ENCODE measurements around the gene CCNQ.

The CCNQ gene

DNA sequence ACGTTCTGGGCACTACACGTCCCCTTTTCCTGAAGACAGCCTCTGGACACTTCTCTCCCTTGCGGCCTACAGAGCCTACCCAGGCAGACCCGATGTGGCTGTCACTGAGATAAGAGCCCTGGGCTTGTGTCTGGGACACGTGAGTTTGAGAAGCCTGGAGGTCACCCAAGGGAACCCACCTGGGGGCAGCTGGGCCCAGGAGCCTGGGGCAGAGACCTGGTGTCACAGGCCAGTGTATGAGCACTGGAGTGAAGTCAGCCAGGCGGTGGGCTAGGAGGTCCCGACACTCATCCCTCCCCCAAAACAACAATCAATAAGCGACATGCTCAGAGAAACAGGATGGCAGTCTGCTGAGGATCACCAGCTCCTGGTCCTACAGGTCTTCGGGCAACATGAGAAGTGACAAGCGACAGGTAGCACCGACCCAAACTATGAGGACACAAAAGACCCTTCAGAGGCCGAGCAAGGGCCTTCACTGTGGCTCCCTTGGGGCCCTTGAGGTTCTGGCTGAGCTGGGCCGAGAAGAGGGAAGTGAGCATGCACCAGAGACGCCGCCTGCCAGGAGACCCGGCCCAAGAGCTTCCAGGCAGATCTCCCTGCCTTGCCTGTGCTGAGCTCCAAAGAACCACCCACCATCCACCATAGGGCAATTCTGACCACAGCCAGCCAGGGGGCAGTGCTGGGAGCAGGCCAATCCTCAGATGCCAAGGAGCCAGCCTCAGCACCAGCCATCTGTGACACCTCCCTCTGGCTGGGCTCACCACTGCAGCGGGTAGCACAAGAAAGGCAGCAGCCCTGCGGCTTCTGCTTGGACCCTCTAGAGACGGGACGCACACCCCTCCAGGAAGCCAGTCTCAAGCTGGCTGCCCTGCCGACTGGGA lies 37.1 kb upstream of the CCNQ start:
- H3K36me3 ChIP-seq (ENCODE audit: control insufficient read depth, insufficient read depth, low read length) = no peaks in the 10 kb centered on the region
- peaks cover 12% of the 10 kb centered on the region for H3K27me3 ChIP-seq (ENCODE audit: control insufficient read depth, insufficient read depth, low read length)
- no peaks in the 10 kb centered on the region for H3K4me1 ChIP-seq (ENCODE audit: control insufficient read depth, insufficient read depth, low read length)
- peaks cover 22% of the 10 kb centered on the region; the same call in 1 of the 2 replicates for H3K9me3 ChIP-seq (ENCODE audit: control insufficient read depth, insufficient read depth, low read length)
- H3K27ac ChIP-seq (ENCODE audit: low read depth, low read length) = no peak overlapping the region
- H3K4me3 ChIP-seq (ENCODE audit: low read depth, low read length) = no peak overlapping the region
- no peak overlapping the region for H3K9ac ChIP-seq (ENCODE audit: low read depth, low read length)

DNA sequence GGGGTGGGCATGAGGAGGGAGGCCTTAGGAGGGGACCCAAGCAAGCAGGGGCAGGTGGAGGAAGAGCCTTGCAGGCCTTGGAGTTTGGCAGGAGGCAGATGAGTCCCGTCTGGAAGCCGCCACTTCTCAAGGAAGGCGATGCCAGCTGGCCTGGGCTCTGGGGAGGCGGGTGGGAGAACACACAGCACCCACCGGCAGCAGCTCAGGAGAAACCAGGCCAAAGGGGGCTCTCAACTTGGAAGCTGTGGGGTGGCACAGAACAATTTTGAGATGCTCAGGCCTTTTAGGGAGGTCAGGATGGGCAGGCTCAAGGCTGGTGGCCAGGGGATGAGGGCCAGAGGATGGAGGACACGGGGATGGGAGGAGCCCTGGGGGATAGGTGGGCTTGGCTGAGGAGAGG lies 36.4 kb upstream of the CCNQ start:
- Histone ChIP-seq H3K9me3 (ENCODE audit: control insufficient read depth, insufficient read depth, low read length) (peaks cover 18% of the 10 kb centered on the region; the same call in 1 of the 2 replicates), H3K4me1 (ENCODE audit: control insufficient read depth, insufficient read depth, low read length) (no peaks in the 10 kb centered on the region), H3K36me3 (ENCODE audit: control insufficient read depth, insufficient read depth, low read length) (no peaks in the 10 kb centered on the region), H3K9ac (ENCODE audit: low read depth, low read length) (no peak overlapping the region), H3K27ac (ENCODE audit: low read depth, low read length) (no peak overlapping the region), H3K4me3 (ENCODE audit: low read depth, low read length) (no peak overlapping the region), H3K27me3 (ENCODE audit: control insufficient read depth, insufficient read depth, low read length) (peaks cover 5% of the 10 kb centered on the region)

- no peaks in the 10 kb centered on the region for H3K36me3 ChIP-seq (ENCODE audit: control insufficient read depth, insufficient read depth, low read length)
- no peaks in the 10 kb centered on the region; the same call in 1 of the 2 replicates for H3K27me3 ChIP-seq (ENCODE audit: control insufficient read depth, insufficient read depth, low read length)
- H3K4me3 ChIP-seq (ENCODE audit: low read depth, low read length) = no peak overlapping the region
- H3K4me1 ChIP-seq (ENCODE audit: control insufficient read depth, insufficient read depth, low read length) = no peaks in the 10 kb centered on the region
- H3K27ac ChIP-seq (ENCODE audit: low read depth, low read length) = no peak overlapping the region
- peaks cover 19% of the 10 kb centered on the region; the same call in 1 of the 2 replicates for H3K9me3 ChIP-seq (ENCODE audit: control insufficient read depth, insufficient read depth, low read length)
- no peak overlapping the region for H3K9ac ChIP-seq (ENCODE audit: low read depth, low read length)
These were observed 35.9 kb upstream of the CCNQ start for GRCh38 chrX:153634832-153635231.

DNA sequence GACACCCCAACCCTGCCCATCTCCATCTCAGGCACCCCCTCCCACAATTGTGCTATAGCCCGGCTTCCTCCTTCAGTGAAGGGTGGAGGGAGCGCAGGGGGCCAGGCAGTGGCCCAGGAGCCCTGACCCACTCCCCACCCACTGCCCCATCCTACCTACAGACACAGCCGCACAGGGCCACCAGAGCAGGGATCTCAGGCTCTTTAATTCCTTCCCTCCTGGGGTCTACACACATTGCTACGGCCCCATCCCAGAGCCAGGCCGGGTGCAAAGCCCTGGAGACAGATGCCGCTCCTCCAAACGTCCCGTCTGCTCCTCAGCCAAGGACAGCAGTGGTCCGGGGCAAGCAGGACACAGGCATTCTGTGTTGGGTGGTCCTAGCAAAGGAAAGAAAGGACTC lies 35.3 kb upstream of the CCNQ start:
- no peaks in the 10 kb centered on the region for H3K27me3 ChIP-seq (ENCODE audit: control insufficient read depth, insufficient read depth, low read length)
- peaks cover 22% of the 10 kb centered on the region; the same call in 1 of the 2 replicates for H3K9me3 ChIP-seq (ENCODE audit: control insufficient read depth, insufficient read depth, low read length)
- no peak overlapping the region for H3K9ac ChIP-seq (ENCODE audit: low read depth, low read length)

GRCh38 chrX:153633607-153634180 lies 34.8 kb upstream of the CCNQ start:
- peaks cover 22% of the 10 kb centered on the region; the same call in 1 of the 2 replicates for H3K9me3 ChIP-seq (ENCODE audit: control insufficient read depth, insufficient read depth, low read length)
- no peak overlapping the region for H3K4me3 ChIP-seq (ENCODE audit: low read depth, low read length)
- no peaks in the 10 kb centered on the region for H3K27me3 ChIP-seq (ENCODE audit: control insufficient read depth, insufficient read depth, low read length)
- no peaks in the 10 kb centered on the region for H3K36me3 ChIP-seq (ENCODE audit: control insufficient read depth, insufficient read depth, low read length)
- H3K4me1 ChIP-seq (ENCODE audit: control insufficient read depth, insufficient read depth, low read length) = no peaks in the 10 kb centered on the region
- no peak overlapping the region for H3K27ac ChIP-seq (ENCODE audit: low read depth, low read length)
- no peak overlapping the region for H3K9ac ChIP-seq (ENCODE audit: low read depth, low read length)

More for the DNA sequence above, 35.3 kb upstream of the CCNQ start:
- H3K27ac ChIP-seq (ENCODE audit: low read depth, low read length) = no peak overlapping the region
- no peaks in the 10 kb centered on the region for H3K36me3 ChIP-seq (ENCODE audit: control insufficient read depth, insufficient read depth, low read length)
- H3K4me3 ChIP-seq (ENCODE audit: low read depth, low read length) = no peak overlapping the region
- no peaks in the 10 kb centered on the region for H3K4me1 ChIP-seq (ENCODE audit: control insufficient read depth, insufficient read depth, low read length)

GRCh38 chrX:153633048-153633447 lies 34.1 kb upstream of the CCNQ start:
- Histone ChIP-seq H3K9ac (ENCODE audit: low read depth, low read length) (no peak overlapping the region), H3K9me3 (ENCODE audit: control insufficient read depth, insufficient read depth, low read length) (peaks cover 28% of the 10 kb centered on the region; the same call in 1 of the 2 replicates), H3K4me1 (ENCODE audit: control insufficient read depth, insufficient read depth, low read length) (no peaks in the 10 kb centered on the region), H3K27ac (ENCODE audit: low read depth, low read length) (no peak overlapping the region), H3K27me3 (ENCODE audit: control insufficient read depth, insufficient read depth, low read length) (no peaks in the 10 kb centered on the region), H3K36me3 (ENCODE audit: control insufficient read depth, insufficient read depth, low read length) (no peaks in the 10 kb centered on the region), H3K4me3 (ENCODE audit: low read depth, low read length) (no peak overlapping the region)

GRCh38 chrX:153632595-153632946 lies 33.6 kb upstream of the CCNQ start:
- Histone ChIP-seq H3K9ac (ENCODE audit: low read depth, low read length) (no peak overlapping the region), H3K27me3 (ENCODE audit: control insufficient read depth, insufficient read depth, low read length) (no peaks in the 10 kb centered on the region), H3K4me1 (ENCODE audit: control insufficient read depth, insufficient read depth, low read length) (no peaks in the 10 kb centered on the region), H3K27ac (ENCODE audit: low read depth, low read length) (no peak overlapping the region), H3K36me3 (ENCODE audit: control insufficient read depth, insufficient read depth, low read length) (no peaks in the 10 kb centered on the region), H3K9me3 (ENCODE audit: control insufficient read depth, insufficient read depth, low read length) (peaks cover 28% of the 10 kb centered on the region; the same call in 1 of the 2 replicates), H3K4me3 (ENCODE audit: low read depth, low read length) (no peak overlapping the region)

DNA sequence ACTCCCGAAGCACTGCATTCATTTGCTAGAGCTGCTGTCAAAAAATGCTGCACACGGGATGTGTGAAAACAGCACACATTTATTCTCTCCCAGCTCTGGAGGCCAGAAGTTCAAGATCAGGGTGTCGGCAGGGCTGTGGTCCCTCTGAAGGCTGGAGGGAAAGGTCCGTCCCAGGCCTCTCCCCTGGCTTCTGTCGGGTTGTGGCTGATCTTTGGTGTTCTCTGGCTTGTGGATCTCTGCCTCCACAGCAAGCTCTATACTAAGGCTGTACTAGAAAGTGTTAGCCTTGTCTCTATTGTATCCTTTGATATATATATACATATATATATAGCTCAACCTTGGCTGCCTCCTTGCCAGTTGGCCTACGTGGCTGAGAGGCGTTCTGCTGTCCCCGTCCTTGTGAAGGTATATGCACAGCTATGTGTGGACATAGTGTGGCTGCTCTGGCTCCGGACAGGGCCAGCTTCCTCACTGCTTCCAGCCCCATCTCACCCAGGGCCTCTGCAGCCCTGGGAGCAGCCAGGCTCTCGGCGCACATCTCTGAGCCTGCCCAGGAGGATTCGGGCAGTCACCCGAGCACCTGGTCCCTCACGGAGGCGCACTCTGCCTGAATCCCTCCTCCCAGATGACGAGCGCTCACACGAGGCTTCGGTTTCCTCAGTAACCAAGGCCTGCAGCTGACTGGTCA lies 33.1 kb upstream of the CCNQ start:
- H3K27ac ChIP-seq (ENCODE audit: low read depth, low read length) = no peak overlapping the region
- no peaks in the 10 kb centered on the region for H3K36me3 ChIP-seq (ENCODE audit: control insufficient read depth, insufficient read depth, low read length)
- no peak overlapping the region for H3K9ac ChIP-seq (ENCODE audit: low read depth, low read length)
- no peak overlapping the region for H3K4me3 ChIP-seq (ENCODE audit: low read depth, low read length)
- H3K27me3 ChIP-seq (ENCODE audit: control insufficient read depth, insufficient read depth, low read length) = no peaks in the 10 kb centered on the region
- no peaks in the 10 kb centered on the region for H3K4me1 ChIP-seq (ENCODE audit: control insufficient read depth, insufficient read depth, low read length)
- peaks cover 24% of the 10 kb centered on the region; the same call in 1 of the 2 replicates for H3K9me3 ChIP-seq (ENCODE audit: control insufficient read depth, insufficient read depth, low read length)

- H3K27ac ChIP-seq (ENCODE audit: low read depth, low read length) = no peak overlapping the region
- no peaks in the 10 kb centered on the region for H3K4me1 ChIP-seq (ENCODE audit: control insufficient read depth, insufficient read depth, low read length)
- H3K36me3 ChIP-seq (ENCODE audit: control insufficient read depth, insufficient read depth, low read length) = no peaks in the 10 kb centered on the region
- H3K9me3 ChIP-seq (ENCODE audit: control insufficient read depth, insufficient read depth, low read length) = peaks cover 24% of the 10 kb centered on the region; the same call in 1 of the 2 replicates
- H3K4me3 ChIP-seq (ENCODE audit: low read depth, low read length) = no peak overlapping the region
- no peak overlapping the region for H3K9ac ChIP-seq (ENCODE audit: low read depth, low read length)
- H3K27me3 ChIP-seq (ENCODE audit: control insufficient read depth, insufficient read depth, low read length) = no peaks in the 10 kb centered on the region
These were observed 32.4 kb upstream of the CCNQ start for GRCh38 chrX:153631346-153631745.

- Histone ChIP-seq H3K9me3 (ENCODE audit: control insufficient read depth, insufficient read depth, low read length) (peaks cover 33% of the 10 kb centered on the region), H3K9ac (ENCODE audit: low read depth, low read length) (no peak overlapping the region), H3K27me3 (ENCODE audit: control insufficient read depth, insufficient read depth, low read length) (no peaks in the 10 kb centered on the region), H3K27ac (ENCODE audit: low read depth, low read length) (no peak overlapping the region), H3K4me3 (ENCODE audit: low read depth, low read length) (no peak overlapping the region), H3K36me3 (ENCODE audit: control insufficient read depth, insufficient read depth, low read length) (no peaks in the 10 kb centered on the region), H3K4me1 (ENCODE audit: control insufficient read depth, insufficient read depth, low read length) (no peaks in the 10 kb centered on the region)
These were observed 29.7 kb upstream of the CCNQ start for GRCh38 chrX:153628665-153629064.

GRCh38 chrX:153628129-153628528 lies 29.2 kb upstream of the CCNQ start:
- no peaks in the 10 kb centered on the region for H3K4me1 ChIP-seq (ENCODE audit: control insufficient read depth, insufficient read depth, low read length)
- H3K27me3 ChIP-seq (ENCODE audit: control insufficient read depth, insufficient read depth, low read length) = no peaks in the 10 kb centered on the region

More at GRCh38 chrX:153628129-153628528, 29.2 kb upstream of the CCNQ start:
- Histone ChIP-seq H3K27ac (ENCODE audit: low read depth, low read length) (no peak overlapping the region), H3K9me3 (ENCODE audit: control insufficient read depth, insufficient read depth, low read length) (peaks cover 38% of the 10 kb centered on the region), H3K36me3 (ENCODE audit: control insufficient read depth, insufficient read depth, low read length) (no peaks in the 10 kb centered on the region), H3K9ac (ENCODE audit: low read depth, low read length) (no peak overlapping the region), H3K4me3 (ENCODE audit: low read depth, low read length) (no peak overlapping the region)
